NB4 (cell line): ENCODE measurements around the gene VAV2.

Experiments used
- DNase-seq: peaks from one replicate; pipeline ENCODE4 v3.0.0; 2010; ENCODE audit warnings: low read depth
- H3K4me3 ChIP-seq: one replicate; pipeline ENCODE4 v1.5.1; 2011; ENCODE audit warnings: mild to moderate bottlenecking, low read depth, low read length, moderate library complexity
- CTCF ChIP-seq: IDR thresholded peaks from one replicate; pipeline ENCODE4 v1.5.1; 2012; ENCODE audit warnings: low read depth, low read length
- MAX ChIP-seq: IDR thresholded peaks from 2 replicates; pipeline ENCODE4 v1.6.1; 2011; ENCODE audit warnings: low read depth, low read length
- MYC ChIP-seq: IDR thresholded peaks from 2 replicates; pipeline ENCODE4 v1.6.1; 2011; ENCODE audit warnings: low read depth, low read length
- POLR2A ChIP-seq: IDR thresholded peaks from 2 replicates; pipeline ENCODE4 v1.6.1; 2011; ENCODE audit warnings: mild to moderate bottlenecking; ENCODE audit not compliant: insufficient read length; ENCODE audit errors: extremely low read depth

VAV2 gene

GRCh38 chr9:133981958-133982681 is 10.0 kb downstream of the VAV2 start:
- TF ChIP-seq POLR2A (no peak), MAX (no peak), CTCF (no peak), MYC (no peak)
- DNase-seq, result no peak
- H3K4me3 ChIP-seq, result no peak overlapping the region

GRCh38 chr9:133981589-133981957 is 10.6 kb downstream of the VAV2 start:
- TF ChIP-seq POLR2A, result no peak
- TF ChIP-seq CTCF, result no peak
- TF ChIP-seq MAX, result no peak
- no peak for TF ChIP-seq MYC
- DNase-seq, result no peak
- no peak overlapping the region for H3K4me3 ChIP-seq

- no peak overlapping the region for H3K4me3 ChIP-seq
- TF ChIP-seq MYC, result no peak
- TF ChIP-seq MAX, result no peak
- no peak for TF ChIP-seq CTCF
- TF ChIP-seq POLR2A, result no peak
- no peak for DNase-seq
Measured at GRCh38 chr9:133980864-133981588, 11.1 kb downstream of the VAV2 start.

GRCh38 chr9:133979921-133980863 is 11.9 kb downstream of the VAV2 start:
- H3K4me3 ChIP-seq, result no peak overlapping the region
- no peak for DNase-seq
- no peak for TF ChIP-seq MAX
- TF ChIP-seq CTCF, result no peak

- no peak overlapping the region for H3K4me3 ChIP-seq
- TF ChIP-seq POLR2A, result no peak
- TF ChIP-seq MAX, result no peak
- TF ChIP-seq CTCF, result no peak
- no peak for TF ChIP-seq MYC
- no peak for DNase-seq
Measured at GRCh38 chr9:133979273-133979920, 12.7 kb downstream of the VAV2 start.
